Measurements from ENCODE around the gene ZBTB38. TPM values are rescaled to one million over a fixed set of nuclear protein-coding genes. Genes with fewer than 3 reads are reported as not detected.

The ZBTB38 gene
- total RNA-seq, 4 donors from 2014 or later = 160 to 415 (median 232) TPM

DNA sequence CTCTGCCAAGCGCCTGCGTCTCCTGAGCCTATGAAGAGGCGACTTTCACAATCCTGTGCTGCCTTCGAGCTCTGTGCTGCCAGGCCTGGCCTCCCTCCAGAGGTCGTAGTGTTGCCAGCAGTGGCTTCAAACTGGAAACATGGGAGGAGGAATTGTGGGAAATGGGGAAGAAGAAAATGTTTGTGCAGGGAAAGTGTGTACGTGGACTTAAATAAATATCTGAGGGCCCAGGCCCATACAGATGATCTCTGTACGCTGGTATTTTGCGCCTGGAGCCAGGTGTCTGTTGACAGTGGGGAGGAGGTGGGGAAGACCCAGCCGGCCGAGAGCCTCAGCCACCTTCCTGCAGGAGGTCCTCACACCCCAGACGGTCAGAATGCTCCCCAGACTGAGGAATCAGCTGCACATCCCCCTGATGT is 44.6 kb downstream of the ZBTB38 start:
- Histone ChIP-seq H3K27me3 (no peaks in the 10 kb centered on the region), H3K27ac (peak overlapping the region; percentile 92 to 99 (median 96)), H3K36me3 (peaks cover 0 to 8% of the 10 kb centered on the region in 2 donors), H3K9me3 (no peaks in the 10 kb centered on the region), H3K4me3 (peak overlapping the region; percentile 41 to 56 (median 49)), H3K4me1 (peaks cover 59 to 62% of the 10 kb centered on the region in 2 donors)
- intact Hi-C loops (cut with DNase I; ENCODE audit: low total_unique reads) = no loop called here
- in situ Hi-C loops (cut with MboI; ENCODE audit: low sequenced_read_pairs in 4 of 4) = loop anchor here in 1 of 4 donors (25.0 kb wide), 1 partner anchor 476 kb away; the partner anchor contains the start of gene SLC25A36
- DNase-seq = peak; percentile 83 to 96
- ATAC-seq = peak; percentile 75 to 83
- TF ChIP-seq POLR2A (IDR thresholded peaks at IDR 0.05) = no peak
- TF ChIP-seq, protein P1, sequence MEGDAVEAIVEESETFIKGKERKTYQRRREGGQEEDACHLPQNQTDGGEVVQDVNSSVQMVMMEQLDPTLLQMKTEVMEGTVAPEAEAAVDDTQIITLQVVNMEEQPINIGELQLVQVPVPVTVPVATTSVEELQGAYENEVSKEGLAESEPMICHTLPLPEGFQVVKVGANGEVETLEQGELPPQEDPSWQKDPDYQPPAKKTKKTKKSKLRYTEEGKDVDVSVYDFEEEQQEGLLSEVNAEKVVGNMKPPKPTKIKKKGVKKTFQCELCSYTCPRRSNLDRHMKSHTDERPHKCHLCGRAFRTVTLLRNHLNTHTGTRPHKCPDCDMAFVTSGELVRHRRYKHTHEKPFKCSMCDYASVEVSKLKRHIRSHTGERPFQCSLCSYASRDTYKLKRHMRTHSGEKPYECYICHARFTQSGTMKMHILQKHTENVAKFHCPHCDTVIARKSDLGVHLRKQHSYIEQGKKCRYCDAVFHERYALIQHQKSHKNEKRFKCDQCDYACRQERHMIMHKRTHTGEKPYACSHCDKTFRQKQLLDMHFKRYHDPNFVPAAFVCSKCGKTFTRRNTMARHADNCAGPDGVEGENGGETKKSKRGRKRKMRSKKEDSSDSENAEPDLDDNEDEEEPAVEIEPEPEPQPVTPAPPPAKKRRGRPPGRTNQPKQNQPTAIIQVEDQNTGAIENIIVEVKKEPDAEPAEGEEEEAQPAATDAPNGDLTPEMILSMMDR (IDR thresholded peaks at IDR 0.05 in 4 of 5, conservative IDR thresholded peaks at IDR 0.05 in 1 of 5) = no peak

DNA sequence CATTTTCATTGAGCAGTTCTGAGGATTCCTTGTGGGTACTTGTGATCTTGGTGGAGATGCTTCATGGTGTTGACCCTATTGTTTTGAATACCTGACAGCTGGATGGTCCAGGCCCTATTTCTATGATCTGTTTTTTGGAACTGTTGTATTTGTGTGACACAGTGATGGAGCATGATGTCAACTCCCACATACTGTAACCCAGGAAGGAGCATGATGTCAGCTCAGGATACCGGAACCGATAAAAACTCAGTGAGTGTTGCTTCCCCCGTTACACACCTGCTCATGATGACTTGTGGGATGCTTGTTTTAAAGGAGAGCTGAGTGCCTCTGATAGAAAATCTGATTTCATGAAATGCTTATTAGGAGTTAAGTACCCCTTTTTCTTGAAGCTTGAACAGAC is 45.1 kb downstream of the ZBTB38 start:
- H3K4me1 ChIP-seq = peaks cover 55 to 58% of the 10 kb centered on the region in 2 donors
- ATAC-seq (no peak), DNase-seq (no peak)
- H3K27me3 ChIP-seq = no peaks in the 10 kb centered on the region
- in situ Hi-C loops (cut with MboI; ENCODE audit: low sequenced_read_pairs in 4 of 4) (loop anchor here in 1 of 4 donors (25.0 kb wide), 1 partner anchor 476 kb away; the partner anchor contains the start of gene SLC25A36), intact Hi-C loops (cut with DNase I; ENCODE audit: low total_unique reads) (no loop called here)
- H3K9me3 ChIP-seq = no peaks in the 10 kb centered on the region
- peak overlapping the region; percentile 41 to 56 (median 49) for H3K4me3 ChIP-seq
- H3K36me3 ChIP-seq = peaks cover 0 to 11% of the 10 kb centered on the region in 2 donors
- H3K27ac ChIP-seq = peak overlapping the region; percentile 92 to 99 (median 96)
- TF ChIP-seq, protein P1 (IDR thresholded peaks at IDR 0.05 in 4 of 5, conservative IDR thresholded peaks at IDR 0.05 in 1 of 5) = no peak
- TF ChIP-seq POLR2A (IDR thresholded peaks at IDR 0.05) = no peak

DNA sequence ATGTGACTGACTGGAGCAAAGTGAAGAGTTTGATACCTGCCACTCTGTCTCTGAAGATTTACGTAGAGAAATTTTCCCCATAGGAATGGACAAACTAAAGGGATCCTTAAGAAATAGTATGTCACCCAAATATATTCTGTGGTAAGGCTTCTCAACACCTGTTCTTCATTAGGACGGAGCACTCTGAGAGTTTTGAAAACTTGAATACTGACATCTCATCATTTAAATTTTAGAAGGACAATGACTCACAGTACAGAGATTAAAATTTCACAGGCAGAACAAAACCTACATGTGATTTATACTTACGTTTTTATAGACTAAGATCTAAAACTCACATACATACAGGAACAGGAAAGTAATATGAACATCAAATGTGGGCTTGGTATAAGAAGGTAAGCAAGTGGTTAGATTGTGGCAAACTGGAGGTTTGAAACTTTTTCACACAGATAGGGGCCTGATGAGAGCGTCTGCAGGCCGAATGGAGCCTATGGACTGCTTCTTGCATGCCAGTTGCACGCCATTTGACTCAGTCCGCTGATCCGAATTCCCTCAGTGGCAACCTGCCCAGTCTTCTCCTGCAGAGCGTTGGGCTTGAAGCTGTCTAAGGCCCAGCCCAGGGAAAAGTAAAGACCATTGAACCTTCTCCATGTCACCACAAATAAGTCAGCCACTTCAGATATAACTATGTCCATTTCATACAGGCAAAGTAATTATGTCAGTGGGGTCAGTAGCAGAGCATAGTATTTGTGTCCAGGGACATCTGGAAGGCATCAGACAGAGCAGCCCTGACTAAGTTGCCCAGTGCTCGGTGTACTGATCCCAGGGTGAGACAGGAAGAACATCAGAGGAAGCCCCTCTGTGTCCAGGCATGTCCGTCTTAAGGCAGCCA is 45.7 kb downstream of the ZBTB38 start:
- H3K4me1 ChIP-seq = peaks cover 52 to 54% of the 10 kb centered on the region in 2 donors
- TF ChIP-seq, protein P1 (IDR thresholded peaks at IDR 0.05 in 4 of 5, conservative IDR thresholded peaks at IDR 0.05 in 1 of 5) = no peak
- no peak for TF ChIP-seq POLR2A (IDR thresholded peaks at IDR 0.05)
- no peak for ATAC-seq
- no peak overlapping the region for H3K4me3 ChIP-seq
- no peaks in the 10 kb centered on the region for H3K9me3 ChIP-seq
- H3K27ac ChIP-seq = peak overlapping the region; percentile 92 to 99 (median 96)
- intact Hi-C loops (cut with DNase I; ENCODE audit: low total_unique reads) = no loop called here
- in situ Hi-C loops (cut with MboI; ENCODE audit: low sequenced_read_pairs in 4 of 4) = loop anchor here in 1 of 4 donors (25.0 kb wide), 1 partner anchor 477 kb away; the partner anchor contains the start of gene SLC25A36
- H3K27me3 ChIP-seq = no peaks in the 10 kb centered on the region
- H3K36me3 ChIP-seq = peaks cover 0 to 16% of the 10 kb centered on the region in 2 donors
- no peak for DNase-seq

DNA sequence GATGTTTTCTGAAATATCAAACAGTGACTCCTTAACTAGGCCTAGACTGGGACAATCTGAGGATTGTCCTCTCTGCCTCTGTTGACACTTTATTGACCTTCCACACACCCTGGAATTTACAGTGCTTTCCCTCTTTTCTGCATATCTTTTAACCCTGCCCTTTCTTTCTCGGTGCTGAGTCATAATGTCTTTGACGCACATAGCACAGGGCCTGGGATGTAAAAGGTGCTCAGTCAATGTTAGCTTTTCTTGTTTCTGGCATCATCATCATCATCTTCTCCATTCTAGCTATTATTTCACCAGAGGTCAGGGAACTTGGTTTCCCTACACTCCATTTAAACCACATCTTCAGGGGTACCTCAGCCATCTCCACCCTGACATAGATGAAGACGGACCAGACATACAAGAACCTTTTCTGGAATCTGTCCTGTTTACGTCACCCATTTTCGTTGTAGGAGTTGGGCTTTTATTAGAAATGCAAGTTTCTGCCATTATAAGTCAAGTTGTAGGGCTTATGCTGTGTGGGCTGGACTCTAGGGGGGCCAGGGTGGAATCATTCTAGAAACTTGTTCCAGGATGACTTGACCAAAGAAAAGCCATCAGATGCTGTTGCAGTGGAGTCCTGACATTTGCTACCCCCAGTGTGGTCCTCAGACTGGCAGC is 46.6 kb downstream of the ZBTB38 start:
- in situ Hi-C loops (cut with MboI; ENCODE audit: low sequenced_read_pairs in 4 of 4) = loop anchor here in 1 of 4 donors (25.0 kb wide), 1 partner anchor 478 kb away; the partner anchor contains the start of gene SLC25A36
- ATAC-seq (no peak), DNase-seq (no peak)
- Histone ChIP-seq H3K27me3 (no peaks in the 10 kb centered on the region), H3K27ac (peak overlapping the region; percentile 92 to 99 (median 96)), H3K4me3 (no peak overlapping the region), H3K9me3 (no peaks in the 10 kb centered on the region), H3K36me3 (peaks cover 0 to 18% of the 10 kb centered on the region in 2 donors), H3K4me1 (peaks cover 47 to 53% of the 10 kb centered on the region in 2 donors)
- intact Hi-C loops (cut with DNase I; ENCODE audit: low total_unique reads) = no loop called here
- TF ChIP-seq, protein P1 (IDR thresholded peaks at IDR 0.05 in 4 of 5, conservative IDR thresholded peaks at IDR 0.05 in 1 of 5) = no peak
- no peak for TF ChIP-seq POLR2A (IDR thresholded peaks at IDR 0.05)
